Endothelial cell of umbilical vein (primary cell): ENCODE data around the gene OXSR1. TPM values are rescaled to one million over a fixed set of nuclear protein-coding genes. Genes with fewer than 3 reads are reported as not detected.

Source experiments
- BruUV-seq: library from RNA; stranded (reverse); fragments of 400-500 nt; replicated peaks from 2 replicates; lab custom pipeline; 2021; lab: Mats Ljungman, UMichigan
- CTCF ChIA-PET: fragments of 300-600, 350-600 bp; sonication (Branson Sonifier 250); formaldehyde crosslinking; loops from one replicate; lab custom pipeline; 2021; ENCODE audit warnings: antibody characterized with exemption, inconsistent platforms; lab: Charles Lee
- POLR2A ChIA-PET: fragments of 300-600, 350-600 bp; sonication (Branson Sonifier 250); formaldehyde crosslinking; loops from one replicate; lab custom pipeline; 2021; ENCODE audit warnings: antibody characterized with exemption, inconsistent platforms; lab: Charles Lee
- DNase-seq: peaks from one replicate; pipeline ENCODE4 v3.0.0-alpha.2; 2011; ENCODE audit warnings: low read depth, low spot score
- FAIRE-seq: peaks from 2 replicates; lab custom pipeline; 2011; peaks lifted over from hg19 to GRCh38; lab: Jason Lieb, UNC
- H2AFZ ChIP-seq: 2 replicates; pipeline ENCODE4 v1.6.0; 2012; ENCODE audit warnings: low read depth, low read length, control low read depth, inconsistent platforms
- H3K27ac ChIP-seq: 2 replicates; pipeline ENCODE4 v1.5.1; 2011; ENCODE audit warnings: low read depth, mild to moderate bottlenecking, control low read depth, low read length, moderate library complexity; ENCODE audit not compliant: insufficient read depth
- H3K27me3 ChIP-seq, 2 experiments: 2 replicates each; pipeline versions ENCODE4 v1.6.0 to v1.6.1; 2011; ENCODE audit warnings: low read length in 2 of 2, mixed read lengths in 1 of 2; ENCODE audit not compliant: control insufficient read depth in 2 of 2, insufficient read depth in 2 of 2
- H3K36me3 ChIP-seq, 2 experiments: 2 replicates in 1 of 2; 3 replicates in 1 of 2; pipeline ENCODE4 v1.5.1; 2011; ENCODE audit warnings: low read length in 2 of 2, mild to moderate bottlenecking in 1 of 2, moderate library complexity in 1 of 2; ENCODE audit not compliant: control insufficient read depth in 2 of 2, insufficient read depth in 2 of 2; ENCODE audit errors: extremely low read depth in 1 of 2
- H3K4me1 ChIP-seq: 3 replicates; pipeline ENCODE4 v1.5.1; 2011; ENCODE audit warnings: mild to moderate bottlenecking, low read length; ENCODE audit not compliant: control insufficient read depth, insufficient read depth; ENCODE audit errors: extremely low read depth
- H3K4me2 ChIP-seq: 2 replicates; pipeline ENCODE4 v1.6.1; 2011; ENCODE audit warnings: low read length, control low read depth, mixed read lengths; ENCODE audit not compliant: insufficient read depth
- H3K4me3 ChIP-seq, 3 experiments: fragments of 200-600 bp in 1 of 3; sonication (generic), shearing (Covaris generic) in 1 of 3; replicated peaks in 1 of 3; 2 replicates each; pipeline ENCODE4 v1.5.1; 2011 to 2016; ENCODE audit warnings: control low read depth in 3 of 3, low read length in 3 of 3, mild to moderate bottlenecking in 2 of 3, inconsistent platforms in 1 of 3, low read depth in 1 of 3, moderate library complexity in 1 of 3; ENCODE audit not compliant: insufficient read depth in 1 of 3
- H3K79me2 ChIP-seq: 2 replicates; pipeline ENCODE4 v1.6.0; 2012; ENCODE audit warnings: low read length, inconsistent platforms; ENCODE audit not compliant: control insufficient read depth, insufficient read depth
- H3K9ac ChIP-seq: replicated peaks from 2 replicates; pipeline ENCODE3; 2011; ENCODE audit warnings: low read length, control low read depth; ENCODE audit not compliant: insufficient read depth; ENCODE audit errors: extremely low read depth
- H3K9me1 ChIP-seq: replicated peaks from 3 replicates; pipeline ENCODE4 v1.6.0; 2011; ENCODE audit warnings: mild to moderate bottlenecking, low read length; ENCODE audit not compliant: control insufficient read depth, insufficient read depth; ENCODE audit errors: extremely low read depth
- H3K9me3 ChIP-seq: replicated peaks from 2 replicates; pipeline ENCODE4 v1.5.1; 2012; ENCODE audit warnings: low read length, inconsistent platforms; ENCODE audit not compliant: control insufficient read depth, insufficient read depth
- H4K20me1 ChIP-seq: replicated peaks from 2 replicates; pipeline ENCODE3; 2011; ENCODE audit warnings: mild to moderate bottlenecking, low read length; ENCODE audit not compliant: control insufficient read depth, insufficient read depth; ENCODE audit errors: extremely low read depth
- EZH2 ChIP-seq: IDR thresholded peaks from 2 replicates; pipeline ENCODE4 v1.6.1; 2012; ENCODE audit warnings: borderline replicate concordance, low read depth, mild to moderate bottlenecking, moderate library complexity, low read length, inconsistent platforms; ENCODE audit not compliant: severe bottlenecking
- FOS ChIP-seq: IDR thresholded peaks from 2 replicates; pipeline ENCODE4 v1.6.1; 2011; ENCODE audit warnings: mild to moderate bottlenecking, low read length, moderate library complexity, borderline replicate concordance; ENCODE audit not compliant: insufficient read depth
- JUN ChIP-seq: IDR thresholded peaks from 2 replicates; pipeline ENCODE4 v1.6.1; 2011; ENCODE audit warnings: borderline replicate concordance, low read depth; ENCODE audit not compliant: insufficient read length, insufficient read depth
- MYC ChIP-seq: IDR thresholded peaks from one replicate; pipeline ENCODE4 v1.6.1; 2011; ENCODE audit warnings: mild to moderate bottlenecking, low read depth, low read length
- POLR2A ChIP-seq: IDR thresholded peaks from 2 replicates; pipeline ENCODE4 v1.6.1; 2012; ENCODE audit warnings: low read depth, mild to moderate bottlenecking, control low read depth, low read length
- POLR2AphosphoS5 ChIP-seq: IDR thresholded peaks from 2 replicates; pipeline ENCODE4 v1.6.1; 2012; ENCODE audit warnings: low read depth, mild to moderate bottlenecking, control low read depth, low read length, moderate library complexity; ENCODE audit not compliant: insufficient read depth
- dilution Hi-C: fragments of 300-500 bp; cut with MboI; formaldehyde crosslinking; loops from one replicate; pipeline ENCODE4 v1.15.0; 2019; ENCODE audit warnings: low sequenced_read_pairs; ENCODE audit not compliant: extremely low pct_ligation_motif_present
- intact Hi-C: fragments of 100-400 bp; cut with micrococcal nuclease; formaldehyde crosslinking; loops from one replicate; pipeline ENCODE4 v1.10.0; 2022
- polyA plus RNA-seq, 4 experiments: library from polyadenylated mRNA; depleted of rRNA in 3 of 4; stranded (reverse) in 3 of 4; unstranded in 1 of 4; fragments of >200 nt; gene quantifications; 2 replicates each; pipeline versions ENCODE4 v1.2.1 to v1.2.3, GENCODE V29; 2011 to 2012; ENCODE audit warnings: missing spikeins in 1 of 4
- total RNA-seq: library from RNA; stranded (reverse); gene quantifications from 2 replicates; pipeline ENCODE4 v1.2.3, GENCODE V29; 2021
- TF ChIP-seq, protein P1 (sequence below): IDR thresholded peaks from 2 replicates; pipeline ENCODE4 v1.6.1; 2011; ENCODE audit not compliant: insufficient read depth, insufficient read length
- TF ChIP-seq, protein P2 (sequence below), 2 donors: IDR thresholded peaks; 1 replicate in 1 of 2; 2 replicates in 1 of 2; pipeline ENCODE4 v1.5.1; 2011; ENCODE audit warnings: low read length in 2 of 2, mild to moderate bottlenecking in 2 of 2, moderate library complexity in 2 of 2, control low read depth in 1 of 2, inconsistent platforms in 1 of 2, low read depth in 1 of 2; ENCODE audit not compliant: insufficient read depth in 1 of 2; ENCODE audit errors: extremely low read depth in 1 of 2

The OXSR1 gene
- total and polyA plus RNA-seq, 2 donors (not counting 3 experiments of a cell fraction or from before 2014, with no cell fraction given), result 15.1 to 32.9 TPM

DNA sequence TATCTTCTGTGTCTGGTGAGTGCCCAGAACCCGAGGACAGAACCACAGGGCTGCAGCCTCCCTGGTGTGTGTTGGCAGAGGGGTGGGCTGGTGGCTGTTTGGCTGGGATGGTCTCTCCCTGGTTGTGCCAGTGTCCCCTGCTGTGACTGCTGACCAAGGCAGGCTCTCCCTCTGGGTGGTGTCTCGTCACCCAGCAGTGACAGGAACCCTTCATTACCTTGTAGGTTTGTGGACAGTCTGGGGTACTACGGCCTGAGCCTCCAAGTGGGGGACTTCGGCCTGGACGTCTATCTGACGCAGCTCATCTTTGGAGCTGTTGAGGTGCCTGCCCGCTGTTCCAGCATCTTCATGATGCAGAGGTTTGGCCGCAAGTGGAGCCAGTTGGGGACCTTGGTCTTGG lies 110.3 kb downstream of the OXSR1 start:
- H3K9me3 ChIP-seq, result no peaks in the 10 kb centered on the region
- dilution Hi-C loops, result no loop called here
- ChIA-PET POLR2A (no interaction called here), CTCF (interaction anchor here (1.2 kb wide), 1 partner anchor 10 kb away, joined by 3 read pairs; the partner anchor contains the start of gene SLC22A13)
- H3K4me1 ChIP-seq, result no peaks in the 10 kb centered on the region
- no peak for DNase-seq
- no peak overlapping the region for H3K9ac ChIP-seq
- TF ChIP-seq, protein P1, sequence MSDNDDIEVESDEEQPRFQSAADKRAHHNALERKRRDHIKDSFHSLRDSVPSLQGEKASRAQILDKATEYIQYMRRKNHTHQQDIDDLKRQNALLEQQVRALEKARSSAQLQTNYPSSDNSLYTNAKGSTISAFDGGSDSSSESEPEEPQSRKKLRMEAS, result no peak
- H3K9me1 ChIP-seq, result no peaks in the 10 kb centered on the region
- no TSS peak for BruUV-seq
- intact Hi-C loops, result no loop called here
- no peak overlapping the region for H2AFZ ChIP-seq
- no peak overlapping the region for H3K4me2 ChIP-seq
- H3K36me3 ChIP-seq, result no peaks in the 10 kb centered on the region
- no peak overlapping the region for H3K27ac ChIP-seq
- H3K27me3 ChIP-seq, result no peaks in the 10 kb centered on the region
- FAIRE-seq, result no peak
- H3K79me2 ChIP-seq, result no peaks in the 10 kb centered on the region
- no peaks in the 10 kb centered on the region for H4K20me1 ChIP-seq
- no peak overlapping the region for H3K4me3 ChIP-seq

DNA sequence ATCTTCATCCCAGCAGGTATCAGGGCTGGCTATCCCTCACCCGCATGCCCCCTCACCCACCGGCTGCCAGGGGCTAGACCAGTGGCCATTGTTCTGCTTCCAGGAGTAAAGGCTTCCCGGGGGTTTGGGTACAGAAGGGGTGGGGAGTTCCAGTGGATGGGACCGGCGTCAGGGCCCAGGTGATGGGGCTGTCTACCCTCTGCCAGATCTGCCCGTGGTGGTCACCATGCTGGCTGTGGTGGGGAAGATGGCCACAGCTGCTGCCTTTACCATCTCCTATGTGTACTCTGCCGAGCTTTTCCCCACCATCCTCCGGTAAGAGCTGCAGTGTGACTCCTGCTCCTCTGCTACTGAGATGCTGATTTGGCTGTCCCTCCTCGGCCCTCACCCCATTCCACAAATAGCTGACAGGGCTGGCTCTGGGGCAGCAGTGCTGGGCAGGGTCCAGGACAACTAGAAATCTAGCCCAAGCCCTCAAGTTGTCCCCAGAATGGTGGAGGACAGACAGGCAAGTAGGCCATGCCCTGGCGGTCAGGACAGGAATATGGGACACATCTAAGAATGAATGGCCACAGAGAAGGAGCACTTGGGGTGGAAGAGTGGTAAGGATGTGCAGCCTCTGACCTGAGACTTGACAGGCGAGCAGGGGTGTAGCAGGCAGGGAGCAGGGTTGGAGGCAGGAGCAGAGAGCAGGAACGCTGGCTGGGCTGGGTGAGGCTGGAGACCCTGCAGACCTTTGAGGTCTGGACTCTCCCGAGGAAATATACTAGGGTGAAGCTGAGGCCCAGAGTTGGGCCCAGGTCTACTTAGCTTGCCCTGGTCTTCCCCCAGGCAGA lies 111.0 kb downstream of the OXSR1 start:
- no peaks in the 10 kb centered on the region for H4K20me1 ChIP-seq
- TF ChIP-seq POLR2A, result no peak
- TF ChIP-seq JUN, result no peak
- TF ChIP-seq POLR2AphosphoS5, result no peak
- TF ChIP-seq, protein P1, result no peak
- TF ChIP-seq FOS, result no peak
- TF ChIP-seq EZH2, result no peak
- TF ChIP-seq, protein P2, sequence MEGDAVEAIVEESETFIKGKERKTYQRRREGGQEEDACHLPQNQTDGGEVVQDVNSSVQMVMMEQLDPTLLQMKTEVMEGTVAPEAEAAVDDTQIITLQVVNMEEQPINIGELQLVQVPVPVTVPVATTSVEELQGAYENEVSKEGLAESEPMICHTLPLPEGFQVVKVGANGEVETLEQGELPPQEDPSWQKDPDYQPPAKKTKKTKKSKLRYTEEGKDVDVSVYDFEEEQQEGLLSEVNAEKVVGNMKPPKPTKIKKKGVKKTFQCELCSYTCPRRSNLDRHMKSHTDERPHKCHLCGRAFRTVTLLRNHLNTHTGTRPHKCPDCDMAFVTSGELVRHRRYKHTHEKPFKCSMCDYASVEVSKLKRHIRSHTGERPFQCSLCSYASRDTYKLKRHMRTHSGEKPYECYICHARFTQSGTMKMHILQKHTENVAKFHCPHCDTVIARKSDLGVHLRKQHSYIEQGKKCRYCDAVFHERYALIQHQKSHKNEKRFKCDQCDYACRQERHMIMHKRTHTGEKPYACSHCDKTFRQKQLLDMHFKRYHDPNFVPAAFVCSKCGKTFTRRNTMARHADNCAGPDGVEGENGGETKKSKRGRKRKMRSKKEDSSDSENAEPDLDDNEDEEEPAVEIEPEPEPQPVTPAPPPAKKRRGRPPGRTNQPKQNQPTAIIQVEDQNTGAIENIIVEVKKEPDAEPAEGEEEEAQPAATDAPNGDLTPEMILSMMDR (IDR thresholded peaks at IDR 0.05; ENCODE audit: extremely low read depth in 1 of 2, insufficient read depth in 1 of 2, low read depth in 1 of 2, low read length in 2 of 2), result no peak
- TF ChIP-seq MYC, result no peak
- dilution Hi-C loops (no loop called here), intact Hi-C loops (no loop called here)
- no peak for DNase-seq
- H3K27ac ChIP-seq, result no peak overlapping the region
- no peaks in the 10 kb centered on the region for H3K79me2 ChIP-seq
- no TSS peak for BruUV-seq
- ChIA-PET CTCF (no interaction called here), POLR2A (no interaction called here)
- H3K9me3 ChIP-seq, result no peaks in the 10 kb centered on the region
- H3K9me1 ChIP-seq, result no peaks in the 10 kb centered on the region
- no peak overlapping the region for H3K4me3 ChIP-seq
- FAIRE-seq, result no peak
- no peak overlapping the region for H3K4me2 ChIP-seq
- H2AFZ ChIP-seq, result no peak overlapping the region
- no peaks in the 10 kb centered on the region for H3K27me3 ChIP-seq
- H3K4me1 ChIP-seq, result no peaks in the 10 kb centered on the region
- H3K36me3 ChIP-seq, result no peaks in the 10 kb centered on the region
- no peak overlapping the region for H3K9ac ChIP-seq
